WERI-Rb-1 (cell line): ENCODE results near the gene USP24.

ENCODE experiments used
- DNase-seq: peaks from one replicate; pipeline ENCODE4 v3.0.0-alpha.2; 2020
- H3K27ac ChIP-seq: fragments of 250-450 bp; sonication (Bioruptor Pico); 2 replicates; pipeline ENCODE4 v1.5.1; 2020; ENCODE audit warnings: mild to moderate bottlenecking, moderate library complexity
- H3K27me3 ChIP-seq: fragments of 250-450 bp; sonication (Bioruptor Pico); 2 replicates; pipeline ENCODE4 v1.5.1; 2021; ENCODE audit warnings: mild to moderate bottlenecking, low read depth, moderate library complexity; ENCODE audit not compliant: insufficient read depth, severe bottlenecking
- H3K36me3 ChIP-seq: fragments of 250-450 bp; sonication (Bioruptor Pico); 2 replicates; pipeline ENCODE4 v1.5.1; 2020; ENCODE audit warnings: mild to moderate bottlenecking, moderate library complexity
- H3K4me3 ChIP-seq: 2 replicates; pipeline ENCODE4 v1.5.1; 2011; ENCODE audit warnings: low read depth, mild to moderate bottlenecking, control low read depth, low read length
- H3K9me3 ChIP-seq: fragments of 250-450 bp; sonication (Bioruptor Pico); 2 replicates; pipeline ENCODE4 v1.5.1; 2021; ENCODE audit warnings: mild to moderate bottlenecking, moderate library complexity; ENCODE audit not compliant: severe bottlenecking
- CTCF ChIP-seq: IDR thresholded peaks from 2 replicates; pipeline ENCODE4 v1.5.1; 2011; ENCODE audit warnings: low read depth, mild to moderate bottlenecking, control low read depth, inconsistent platforms, low read length

Gene USP24

GRCh38 chr1:55184859-55185258 is 30.3 kb downstream of the USP24 start:
- Histone ChIP-seq H3K4me3 (no peak overlapping the region), H3K36me3 (peaks cover 2% of the 10 kb centered on the region), H3K9me3 (peaks cover 6% of the 10 kb centered on the region), H3K27me3 (no peaks in the 10 kb centered on the region), H3K27ac (no peak overlapping the region)
- DNase-seq, result no peak
- TF ChIP-seq CTCF, result no peak

GRCh38 chr1:55181666-55182065 is 33.5 kb downstream of the USP24 start:
- Histone ChIP-seq H3K4me3 (no peak overlapping the region), H3K36me3 (peaks cover 7% of the 10 kb centered on the region), H3K9me3 (peaks cover 6% of the 10 kb centered on the region), H3K27me3 (no peaks in the 10 kb centered on the region), H3K27ac (no peak overlapping the region)
- no peak for TF ChIP-seq CTCF
- no peak for DNase-seq

- peaks cover 6% of the 10 kb centered on the region for H3K9me3 ChIP-seq
- no peak overlapping the region for H3K27ac ChIP-seq
- no peak for DNase-seq
- TF ChIP-seq CTCF, result no peak
- H3K27me3 ChIP-seq, result no peaks in the 10 kb centered on the region
- peaks cover 12% of the 10 kb centered on the region for H3K36me3 ChIP-seq
- H3K4me3 ChIP-seq, result no peak overlapping the region
Observed at GRCh38 chr1:55180075-55180670, 35.0 kb downstream of the USP24 start.

GRCh38 chr1:55179177-55179835 is 35.9 kb downstream of the USP24 start:
- no peak for TF ChIP-seq CTCF
- H3K36me3 ChIP-seq, result peaks cover 9% of the 10 kb centered on the region
- DNase-seq, result no peak
- no peak overlapping the region for H3K4me3 ChIP-seq
- no peaks in the 10 kb centered on the region for H3K27me3 ChIP-seq
- peaks cover 2% of the 10 kb centered on the region for H3K9me3 ChIP-seq
- no peak overlapping the region for H3K27ac ChIP-seq

GRCh38 chr1:55172687-55173086 is 42.5 kb downstream of the USP24 start:
- Histone ChIP-seq H3K27ac (no peak overlapping the region), H3K27me3 (no peaks in the 10 kb centered on the region), H3K36me3 (peaks cover 37% of the 10 kb centered on the region), H3K9me3 (no peaks in the 10 kb centered on the region), H3K4me3 (no peak overlapping the region)
- no peak for TF ChIP-seq CTCF
- no peak for DNase-seq

- Histone ChIP-seq H3K27me3 (no peaks in the 10 kb centered on the region), H3K4me3 (no peak overlapping the region), H3K27ac (no peak overlapping the region), H3K36me3 (peaks cover 39% of the 10 kb centered on the region), H3K9me3 (no peaks in the 10 kb centered on the region)
- no peak for TF ChIP-seq CTCF
- no peak for DNase-seq
Observed at GRCh38 chr1:55172272-55172671, 42.9 kb downstream of the USP24 start.
